ENCODE data around the gene CNN3.

CNN3 gene

GRCh38 chr1:94852788-94853187 lies 74.1 kb downstream of the CNN3 start:
- DNase-seq: no peak

DNA sequence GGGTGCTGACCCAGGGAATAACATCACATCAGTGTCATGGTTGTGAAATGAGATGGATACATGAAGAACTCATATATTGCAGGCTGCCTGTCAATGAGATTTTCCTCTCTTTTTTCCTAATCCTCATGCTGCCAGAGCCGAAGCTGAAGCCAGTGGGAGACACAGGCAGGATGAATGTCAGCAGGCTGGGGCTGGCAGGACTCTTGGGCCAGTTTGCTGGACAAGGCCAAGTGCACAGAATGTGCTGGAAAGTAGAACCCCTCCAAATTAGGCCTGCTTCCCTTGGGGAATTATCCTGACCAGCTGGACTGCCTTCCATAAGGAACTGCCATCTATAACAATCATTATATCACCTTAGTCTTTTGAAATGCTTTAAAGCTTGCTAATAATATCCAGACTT lies 75.3 kb downstream of the CNN3 start:
- no peak for DNase-seq
